Endothelial cell (in vitro differentiated cells): ENCODE data around the gene GMFB. TPM values are rescaled to one million over a fixed set of nuclear protein-coding genes. Genes with fewer than 3 reads are reported as not detected.

Experiments used
- DNase-seq: peaks from one replicate; pipeline ENCODE4 v3.0.0; 2021; ENCODE audit warnings: low spot score
- H3K27ac Mint-ChIP-seq: one replicate; pipeline ENCODE4 v1.8.0; 2021; ENCODE audit warnings: mixed read lengths, inconsistent platforms; ENCODE audit not compliant: unreplicated experiment
- H3K27me3 Mint-ChIP-seq: one replicate; pipeline ENCODE4 v1.8.0; 2021; ENCODE audit warnings: mild to moderate bottlenecking, moderate library complexity, mixed read lengths, inconsistent platforms; ENCODE audit not compliant: unreplicated experiment
- H3K36me3 Mint-ChIP-seq: one replicate; pipeline ENCODE4 v1.8.0; 2021; ENCODE audit warnings: mild to moderate bottlenecking, low read depth, mixed read lengths, inconsistent platforms; ENCODE audit not compliant: unreplicated experiment
- H3K4me1 Mint-ChIP-seq: one replicate; pipeline ENCODE4 v1.8.0; 2021; ENCODE audit warnings: mild to moderate bottlenecking, mixed read lengths, inconsistent platforms; ENCODE audit not compliant: unreplicated experiment
- H3K4me3 Mint-ChIP-seq: one replicate; pipeline ENCODE4 v1.8.0; 2021; ENCODE audit warnings: mild to moderate bottlenecking, mixed read lengths, inconsistent platforms; ENCODE audit not compliant: unreplicated experiment
- H3K9me3 Mint-ChIP-seq: one replicate; pipeline ENCODE4 v1.8.0; 2021; ENCODE audit warnings: mixed read lengths, inconsistent platforms; ENCODE audit not compliant: unreplicated experiment
- total RNA-seq: library from RNA; stranded (reverse); fragmentation: NEBNext Ultra II Directional; extraction: Animal tissue kit (Norgen Biotek cat#: 25700); gene quantifications from one replicate; pipeline ENCODE4 v1.2.1, GENCODE V29; 2021; ENCODE audit not compliant: unreplicated experiment
- TF ChIP-seq, protein P1 (sequence below): fragments of 200-600 bp; sonication (generic); IDR thresholded peaks from one replicate; pipeline ENCODE4 v1.5.0; 2021; ENCODE audit warnings: antibody characterized with exemption; ENCODE audit not compliant: unreplicated experiment

GMFB gene
- total RNA-seq, 1 donor from 2014 or later: 86.2 TPM

DNA sequence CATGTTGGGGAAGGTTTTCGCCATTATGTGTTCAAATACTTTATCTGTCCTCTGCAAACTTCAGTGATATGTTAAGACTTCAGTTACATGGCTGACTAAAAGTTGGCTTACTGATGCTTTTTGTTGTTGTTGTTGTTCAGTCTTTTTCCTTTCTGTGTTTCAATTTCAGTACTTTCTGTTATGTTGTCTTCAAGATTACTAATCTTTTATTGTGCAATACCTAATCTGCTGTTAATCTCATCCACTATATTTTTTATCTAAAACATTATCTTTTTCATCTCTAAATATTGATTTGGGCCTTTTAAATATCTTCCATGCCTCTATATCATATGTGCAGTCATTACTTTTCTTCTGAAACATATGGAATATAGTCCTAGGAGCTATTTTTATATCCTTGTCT, 27.9 kb upstream of the GMFB start:
- Mint-ChIP-seq H3K4me3 (no peak overlapping the region), H3K9me3 (no peaks in the 10 kb centered on the region), H3K27me3 (no peaks in the 10 kb centered on the region), H3K4me1 (peaks cover 17% of the 10 kb centered on the region), H3K36me3 (peaks cover 17% of the 10 kb centered on the region), H3K27ac (no peak overlapping the region)
- TF ChIP-seq, protein P1, sequence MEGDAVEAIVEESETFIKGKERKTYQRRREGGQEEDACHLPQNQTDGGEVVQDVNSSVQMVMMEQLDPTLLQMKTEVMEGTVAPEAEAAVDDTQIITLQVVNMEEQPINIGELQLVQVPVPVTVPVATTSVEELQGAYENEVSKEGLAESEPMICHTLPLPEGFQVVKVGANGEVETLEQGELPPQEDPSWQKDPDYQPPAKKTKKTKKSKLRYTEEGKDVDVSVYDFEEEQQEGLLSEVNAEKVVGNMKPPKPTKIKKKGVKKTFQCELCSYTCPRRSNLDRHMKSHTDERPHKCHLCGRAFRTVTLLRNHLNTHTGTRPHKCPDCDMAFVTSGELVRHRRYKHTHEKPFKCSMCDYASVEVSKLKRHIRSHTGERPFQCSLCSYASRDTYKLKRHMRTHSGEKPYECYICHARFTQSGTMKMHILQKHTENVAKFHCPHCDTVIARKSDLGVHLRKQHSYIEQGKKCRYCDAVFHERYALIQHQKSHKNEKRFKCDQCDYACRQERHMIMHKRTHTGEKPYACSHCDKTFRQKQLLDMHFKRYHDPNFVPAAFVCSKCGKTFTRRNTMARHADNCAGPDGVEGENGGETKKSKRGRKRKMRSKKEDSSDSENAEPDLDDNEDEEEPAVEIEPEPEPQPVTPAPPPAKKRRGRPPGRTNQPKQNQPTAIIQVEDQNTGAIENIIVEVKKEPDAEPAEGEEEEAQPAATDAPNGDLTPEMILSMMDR: no peak
- DNase-seq: no peak

DNA sequence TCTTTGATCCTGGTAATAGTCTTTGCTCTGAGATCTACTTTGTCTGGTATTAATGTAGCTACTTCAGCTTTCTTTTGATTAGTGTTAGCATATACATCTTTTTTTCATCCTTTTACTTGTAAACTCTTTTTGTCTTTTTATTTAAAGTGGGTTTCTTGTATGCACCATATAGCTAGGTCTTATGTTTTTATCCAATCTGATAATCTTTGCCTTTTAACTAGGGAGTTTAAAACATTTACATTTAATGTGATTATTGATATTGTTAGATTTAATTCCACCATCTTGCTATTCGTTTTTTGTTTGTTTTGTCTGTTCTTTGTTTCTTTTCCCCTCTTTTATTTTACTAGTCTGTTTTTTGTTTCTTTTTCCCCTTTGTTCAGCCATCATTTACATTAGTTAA, 26.9 kb upstream of the GMFB start:
- TF ChIP-seq, protein P1: no peak
- no peaks in the 10 kb centered on the region for H3K27me3 Mint-ChIP-seq
- no peaks in the 10 kb centered on the region for H3K9me3 Mint-ChIP-seq
- no peak overlapping the region for H3K4me3 Mint-ChIP-seq
- DNase-seq: no peak
- H3K27ac Mint-ChIP-seq: no peak overlapping the region
- peaks cover 17% of the 10 kb centered on the region for H3K36me3 Mint-ChIP-seq
- peaks cover 26% of the 10 kb centered on the region for H3K4me1 Mint-ChIP-seq

DNA sequence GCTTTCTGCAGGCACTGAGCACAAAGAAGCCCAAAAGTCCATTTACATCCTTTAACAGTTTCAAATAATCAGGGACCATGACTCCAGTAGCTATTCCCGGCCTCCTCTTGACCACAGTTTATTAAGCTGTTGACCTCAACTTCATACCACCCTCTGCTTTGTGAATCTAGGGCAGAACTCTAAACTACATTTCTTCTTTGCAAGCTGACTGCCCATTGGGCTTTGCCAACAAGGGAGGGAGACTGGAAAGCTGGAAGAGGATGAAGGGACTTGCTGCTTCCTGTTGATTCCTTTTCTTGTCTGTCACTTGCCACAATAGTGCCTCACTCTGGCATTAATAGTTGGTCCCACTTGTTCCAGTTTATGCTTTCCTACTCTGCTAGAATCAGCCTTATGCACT, 23.6 kb upstream of the GMFB start:
- Mint-ChIP-seq H3K4me3 (no peak overlapping the region), H3K27ac (peak overlapping the region; percentile 59), H3K9me3 (no peaks in the 10 kb centered on the region), H3K27me3 (no peaks in the 10 kb centered on the region), H3K4me1 (peaks cover 32% of the 10 kb centered on the region), H3K36me3 (peaks cover 17% of the 10 kb centered on the region)
- no peak for DNase-seq
- TF ChIP-seq, protein P1: no peak

- TF ChIP-seq, protein P1: peak; percentile 93
- Mint-ChIP-seq H3K36me3 (peaks cover 7% of the 10 kb centered on the region), H3K4me1 (peaks cover 32% of the 10 kb centered on the region), H3K27ac (peak within 1 kb of the TSS; percentile 81), H3K4me3 (peak within 1 kb of the TSS; percentile 98), H3K27me3 (peaks cover 2% of the 10 kb centered on the region), H3K9me3 (no peaks in the 10 kb centered on the region)
- peak; percentile 99 for DNase-seq
Observed at GRCh38 chr14:54509546-54510501, 21.0 kb upstream of the GMFB start, which contains the start of gene CGRRF1. Gene CGRRF1, plus strand, starts transcription at chr14:54509906. Its CDS starts 54 bp downstream, at chr14:54509960.

DNA sequence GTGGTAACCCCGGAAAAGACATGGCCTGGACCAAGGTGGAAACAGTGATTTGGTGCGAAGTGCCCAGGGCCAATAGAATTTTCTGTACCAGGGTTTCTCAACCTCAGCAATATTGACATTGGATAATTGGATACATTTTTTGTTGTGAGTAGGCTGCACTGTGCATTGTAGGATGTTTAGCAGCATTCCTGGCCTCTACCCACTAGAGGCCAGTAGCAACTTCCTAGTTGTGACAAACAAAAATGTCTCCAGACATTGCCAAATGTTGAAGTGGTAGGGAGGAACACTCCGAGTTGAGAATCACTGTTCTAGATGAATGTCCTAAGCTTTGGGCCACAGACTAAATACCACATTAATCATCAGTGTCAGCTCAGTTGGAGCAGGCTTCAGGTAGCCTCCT, 14.7 kb upstream of the GMFB start:
- no peak overlapping the region for H3K4me3 Mint-ChIP-seq
- no peaks in the 10 kb centered on the region for H3K36me3 Mint-ChIP-seq
- H3K9me3 Mint-ChIP-seq: no peaks in the 10 kb centered on the region
- H3K27me3 Mint-ChIP-seq: peaks cover 2% of the 10 kb centered on the region
- TF ChIP-seq, protein P1: no peak
- H3K27ac Mint-ChIP-seq: no peak overlapping the region
- DNase-seq: no peak
- H3K4me1 Mint-ChIP-seq: peaks cover 25% of the 10 kb centered on the region
